Mucosa of descending colon (tissue), 3 donors: ENCODE results near the gene RUFY1. TPM values are rescaled to one million over a fixed set of nuclear protein-coding genes. Genes with fewer than 3 reads are reported as not detected.

Experiments used
- ATAC-seq: fragments of 200-7000 bp; cut with Tn5 transposase; one replicate; pipeline ENCODE4 v1.9.1; 2020; ENCODE audit warnings: mild to moderate bottlenecking, moderate library complexity
- DNase-seq, 3 donors: peaks; one replicate each; pipeline ENCODE4 v3.0.0-alpha.2; 2020
- H3K36me3 ChIP-seq: fragments of 200-600 bp; one replicate; pipeline ENCODE4 v1.8.0; 2021; ENCODE audit warnings: low read depth, mild to moderate bottlenecking
- H3K4me1 ChIP-seq: fragments of 200-600 bp; one replicate; pipeline ENCODE4 v1.8.0; 2021; ENCODE audit warnings: low read depth, mild to moderate bottlenecking
- H3K4me3 ChIP-seq: fragments of 200-600 bp; one replicate; pipeline ENCODE4 v1.8.0; 2021; ENCODE audit warnings: mild to moderate bottlenecking
- H3K9me3 ChIP-seq: fragments of 200-600 bp; one replicate; pipeline ENCODE4 v1.8.0; 2021; ENCODE audit warnings: mild to moderate bottlenecking
- CTCF ChIP-seq: fragments of 200-600 bp; IDR thresholded peaks from one replicate; pipeline ENCODE4 v1.8.0; 2022; ENCODE audit warnings: antibody characterized with exemption, mild to moderate bottlenecking
- intact Hi-C, 2 donors: fragments of 100-400 bp; cut with DNase I in 1 of 2; cut with micrococcal nuclease in 1 of 2; formaldehyde crosslinking; loops; one replicate each; pipeline versions ENCODE4 v1.11.0 to v1.11.1; 2022; cut with DNase I, micrococcal nuclease
- total RNA-seq, 3 donors: library from RNA; stranded (reverse); fragmentation: NEBNext Ultra II Directional in 2 of 3; extraction: Animal tissue kit (Norgen Biotek cat#: 25700) in 2 of 3; gene quantifications; one replicate each; pipeline versions ENCODE4 v1.2.1 to v1.2.4, GENCODE V29; 2021 to 2023
- donor health status: DM: no; HTN: no; CAD: no; lungs with moderate emphysema.
- donor health status: DM: no; HTN: no; CAD: no.
- donor health status: DM: no; HTN: yes; CAD: no.

Gene RUFY1
- total RNA-seq, 3 donors from 2014 or later: 34.2 to 55.5 (median 45.0) TPM

GRCh38 chr5:179619776-179620175 is 69.4 kb downstream of the RUFY1 start:
- intact Hi-C loops: no loop called here
- peaks cover 36% of the 10 kb centered on the region for H3K4me1 ChIP-seq
- DNase-seq (no peak), ATAC-seq (no peak)
- no peaks in the 10 kb centered on the region for H3K9me3 ChIP-seq
- H3K36me3 ChIP-seq: peaks cover 26% of the 10 kb centered on the region
- no peak overlapping the region for H3K4me3 ChIP-seq
- no peak for TF ChIP-seq CTCF

GRCh38 chr5:179620293-179620692 is 69.9 kb downstream of the RUFY1 start:
- peaks cover 20% of the 10 kb centered on the region for H3K36me3 ChIP-seq
- H3K4me3 ChIP-seq: no peak overlapping the region
- peaks cover 38% of the 10 kb centered on the region for H3K4me1 ChIP-seq
- no peak for ATAC-seq
- no peak for DNase-seq
- intact Hi-C loops: no loop called here
- H3K9me3 ChIP-seq: no peaks in the 10 kb centered on the region
- no peak for TF ChIP-seq CTCF

GRCh38 chr5:179620703-179621350 is 70.5 kb downstream of the RUFY1 start:
- Histone ChIP-seq H3K4me1 (peaks cover 38% of the 10 kb centered on the region), H3K4me3 (no peak overlapping the region), H3K9me3 (no peaks in the 10 kb centered on the region), H3K36me3 (peaks cover 15% of the 10 kb centered on the region)
- no peak for ATAC-seq
- TF ChIP-seq CTCF: no peak
- no peak for DNase-seq
- intact Hi-C loops: no loop called here

GRCh38 chr5:179621551-179622214 is 71.3 kb downstream of the RUFY1 start:
- no peak for TF ChIP-seq CTCF
- H3K4me1 ChIP-seq: peaks cover 38% of the 10 kb centered on the region
- ATAC-seq: no peak
- no peaks in the 10 kb centered on the region for H3K9me3 ChIP-seq
- peak in 1 of 3 donors; percentile 7 for DNase-seq
- intact Hi-C loops: no loop called here
- H3K36me3 ChIP-seq: peaks cover 12% of the 10 kb centered on the region
- peak overlapping the region; percentile 38 for H3K4me3 ChIP-seq

GRCh38 chr5:179623003-179623905 is 72.9 kb downstream of the RUFY1 start, which contains the start of gene HNRNPH1:
TSS of gene HNRNPH1 (minus strand) at chr5:179623671. CDS start at chr5:179623133, 538 bp downstream.
- Histone ChIP-seq H3K4me1 (peaks cover 38% of the 10 kb centered on the region), H3K9me3 (no peaks in the 10 kb centered on the region), H3K36me3 (no peaks in the 10 kb centered on the region), H3K4me3 (peak within 1 kb of the TSS; percentile 96)
- intact Hi-C loops: no loop called here
- ATAC-seq (peak; percentile 90), DNase-seq (peak in 2 of 3 donors; percentile 99)
- no peak for TF ChIP-seq CTCF
